Right lobe of liver (tissue), 4 donors: ENCODE data around the gene PSMF1.

ENCODE experiments used
- CTCF ChIP-seq, 4 donors: fragments of 200-600 bp in 3 of 4; fragments of 450-650 bp in 1 of 4; IDR thresholded peaks; one replicate each; pipeline versions ENCODE4 v1.5.1 to v1.8.0; 2016 to 2022; ENCODE audit warnings: antibody characterized with exemption in 4 of 4, mild to moderate bottlenecking in 2 of 4
- POLR2A ChIP-seq: fragments of 450-650 bp; IDR thresholded peaks from one replicate; pipeline ENCODE4 v1.6.1; 2017; ENCODE audit warnings: antibody characterized with exemption, mild to moderate bottlenecking
- donor health status: DM: no; HTN: no; CAD: no.
- donor health status: DM: no; HTN: no; CAD: no.
- donor health status: DM: no; HTN: yes; CAD: no.

GRCh38 chr20:1196634-1197033, 78.2 kb downstream of the PSMF1 start:
- TF ChIP-seq CTCF (IDR thresholded peaks at IDR 0.05), result no peak
- TF ChIP-seq POLR2A, result no peak
